Measurements from ENCODE around the gene KCTD12.

DNA sequence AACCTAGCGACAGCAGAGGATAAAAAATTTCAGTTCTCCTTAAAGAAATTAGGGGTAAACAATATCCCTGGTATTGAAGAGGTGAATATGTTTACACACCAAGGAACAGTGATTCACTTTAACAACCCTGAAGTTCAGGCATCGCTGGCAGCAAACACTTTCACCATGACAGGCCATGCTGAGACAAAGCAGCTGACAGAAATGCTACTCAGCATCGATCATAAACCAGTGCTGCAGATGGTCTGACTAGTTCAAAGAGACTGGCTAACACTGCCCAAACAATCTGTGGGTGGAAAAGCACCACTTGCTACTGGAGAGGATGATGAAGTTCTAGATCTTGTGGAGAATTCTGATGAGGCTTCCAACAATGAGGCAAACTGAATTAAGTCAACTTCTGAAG is 42.3 kb upstream of the KCTD12 start:
- TF ChIP-seq, protein P1, sequence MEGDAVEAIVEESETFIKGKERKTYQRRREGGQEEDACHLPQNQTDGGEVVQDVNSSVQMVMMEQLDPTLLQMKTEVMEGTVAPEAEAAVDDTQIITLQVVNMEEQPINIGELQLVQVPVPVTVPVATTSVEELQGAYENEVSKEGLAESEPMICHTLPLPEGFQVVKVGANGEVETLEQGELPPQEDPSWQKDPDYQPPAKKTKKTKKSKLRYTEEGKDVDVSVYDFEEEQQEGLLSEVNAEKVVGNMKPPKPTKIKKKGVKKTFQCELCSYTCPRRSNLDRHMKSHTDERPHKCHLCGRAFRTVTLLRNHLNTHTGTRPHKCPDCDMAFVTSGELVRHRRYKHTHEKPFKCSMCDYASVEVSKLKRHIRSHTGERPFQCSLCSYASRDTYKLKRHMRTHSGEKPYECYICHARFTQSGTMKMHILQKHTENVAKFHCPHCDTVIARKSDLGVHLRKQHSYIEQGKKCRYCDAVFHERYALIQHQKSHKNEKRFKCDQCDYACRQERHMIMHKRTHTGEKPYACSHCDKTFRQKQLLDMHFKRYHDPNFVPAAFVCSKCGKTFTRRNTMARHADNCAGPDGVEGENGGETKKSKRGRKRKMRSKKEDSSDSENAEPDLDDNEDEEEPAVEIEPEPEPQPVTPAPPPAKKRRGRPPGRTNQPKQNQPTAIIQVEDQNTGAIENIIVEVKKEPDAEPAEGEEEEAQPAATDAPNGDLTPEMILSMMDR (IDR thresholded peaks at IDR 0.05; ENCODE audit: insufficient read depth, low read length) = no peak
- no peak for TF ChIP-seq POLR2AphosphoS5 (IDR thresholded peaks at IDR 0.05; ENCODE audit: low read depth)
- TF ChIP-seq, protein P2, sequence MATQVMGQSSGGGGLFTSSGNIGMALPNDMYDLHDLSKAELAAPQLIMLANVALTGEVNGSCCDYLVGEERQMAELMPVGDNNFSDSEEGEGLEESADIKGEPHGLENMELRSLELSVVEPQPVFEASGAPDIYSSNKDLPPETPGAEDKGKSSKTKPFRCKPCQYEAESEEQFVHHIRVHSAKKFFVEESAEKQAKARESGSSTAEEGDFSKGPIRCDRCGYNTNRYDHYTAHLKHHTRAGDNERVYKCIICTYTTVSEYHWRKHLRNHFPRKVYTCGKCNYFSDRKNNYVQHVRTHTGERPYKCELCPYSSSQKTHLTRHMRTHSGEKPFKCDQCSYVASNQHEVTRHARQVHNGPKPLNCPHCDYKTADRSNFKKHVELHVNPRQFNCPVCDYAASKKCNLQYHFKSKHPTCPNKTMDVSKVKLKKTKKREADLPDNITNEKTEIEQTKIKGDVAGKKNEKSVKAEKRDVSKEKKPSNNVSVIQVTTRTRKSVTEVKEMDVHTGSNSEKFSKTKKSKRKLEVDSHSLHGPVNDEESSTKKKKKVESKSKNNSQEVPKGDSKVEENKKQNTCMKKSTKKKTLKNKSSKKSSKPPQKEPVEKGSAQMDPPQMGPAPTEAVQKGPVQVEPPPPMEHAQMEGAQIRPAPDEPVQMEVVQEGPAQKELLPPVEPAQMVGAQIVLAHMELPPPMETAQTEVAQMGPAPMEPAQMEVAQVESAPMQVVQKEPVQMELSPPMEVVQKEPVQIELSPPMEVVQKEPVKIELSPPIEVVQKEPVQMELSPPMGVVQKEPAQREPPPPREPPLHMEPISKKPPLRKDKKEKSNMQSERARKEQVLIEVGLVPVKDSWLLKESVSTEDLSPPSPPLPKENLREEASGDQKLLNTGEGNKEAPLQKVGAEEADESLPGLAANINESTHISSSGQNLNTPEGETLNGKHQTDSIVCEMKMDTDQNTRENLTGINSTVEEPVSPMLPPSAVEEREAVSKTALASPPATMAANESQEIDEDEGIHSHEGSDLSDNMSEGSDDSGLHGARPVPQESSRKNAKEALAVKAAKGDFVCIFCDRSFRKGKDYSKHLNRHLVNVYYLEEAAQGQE (IDR thresholded peaks at IDR 0.05; ENCODE audit: insufficient replicate concordance, low read depth) = no peak
- TF ChIP-seq GABPA (IDR thresholded peaks at IDR 0.05; ENCODE audit: low read depth) = no peak

Data from HL-60 (cell line).